Mesenchymal stem cell (in vitro differentiated cells and primary cell): ENCODE measurements around the gene NOS3.

Experiments used
- DNase-seq: peaks from one replicate; pipeline ENCODE4 v3.0.0-alpha.2; 2013
- H2AFZ ChIP-seq: one replicate; pipeline ENCODE4 v1.6.1; 2013; ENCODE audit warnings: low read depth, mild to moderate bottlenecking, control low read depth, inconsistent platforms, low read length, moderate library complexity
- H2AK5ac ChIP-seq: 2 replicates; pipeline ENCODE4 v1.6.1; 2013; ENCODE audit warnings: low read length, moderate library complexity, mild to moderate bottlenecking, inconsistent platforms; ENCODE audit not compliant: severe bottlenecking
- H2BK120ac ChIP-seq: one replicate; pipeline ENCODE4 v1.6.1; 2013; ENCODE audit warnings: low read depth, mild to moderate bottlenecking, inconsistent platforms, low read length, moderate library complexity
- H2BK12ac ChIP-seq, 2 experiments: one replicate each; pipeline ENCODE4 v1.6.1; 2013; ENCODE audit warnings: inconsistent platforms in 2 of 2, low read length in 2 of 2, mild to moderate bottlenecking in 2 of 2, moderate library complexity in 2 of 2, control low read depth in 1 of 2
- H2BK15ac ChIP-seq: one replicate; pipeline ENCODE4 v1.6.1; 2013; ENCODE audit warnings: mild to moderate bottlenecking, low read depth, inconsistent platforms; ENCODE audit not compliant: poor library complexity, severe bottlenecking
- H2BK5ac ChIP-seq: 2 replicates; pipeline ENCODE4 v1.6.1; 2013; ENCODE audit warnings: low read depth, mild to moderate bottlenecking, low read length, control low read depth, inconsistent platforms; ENCODE audit not compliant: poor library complexity, severe bottlenecking
- H3K14ac ChIP-seq, 2 experiments: one replicate each; pipeline ENCODE4 v1.6.1; 2013; ENCODE audit warnings: inconsistent platforms in 2 of 2, low read length in 2 of 2, control low read depth in 1 of 2, mild to moderate bottlenecking in 1 of 2, moderate library complexity in 1 of 2
- H3K18ac ChIP-seq, 2 experiments: one replicate each; pipeline ENCODE4 v1.6.1; 2013; ENCODE audit warnings: inconsistent platforms in 2 of 2, low read length in 2 of 2, control low read depth in 1 of 2, low read depth in 1 of 2, mild to moderate bottlenecking in 1 of 2
- H3K23ac ChIP-seq, 2 experiments: one replicate each; pipeline ENCODE4 v1.6.1; 2013; ENCODE audit warnings: inconsistent platforms in 2 of 2, low read length in 2 of 2, mild to moderate bottlenecking in 2 of 2, moderate library complexity in 2 of 2, control low read depth in 1 of 2
- H3K27ac ChIP-seq: 2 replicates; pipeline ENCODE4 v1.5.1; 2013; ENCODE audit warnings: mild to moderate bottlenecking, moderate library complexity, low read length, control low read depth, inconsistent platforms; ENCODE audit not compliant: poor library complexity, severe bottlenecking
- H3K27me3 ChIP-seq, 2 experiments: 2 replicates each; pipeline versions ENCODE4 v1.6.1 to v1.7.0; 2013; ENCODE audit warnings: low read length in 2 of 2, mild to moderate bottlenecking in 2 of 2, moderate library complexity in 2 of 2, control low read depth in 1 of 2, inconsistent platforms in 1 of 2; ENCODE audit not compliant: control insufficient read depth in 1 of 2, insufficient read depth in 1 of 2
- H3K36me3 ChIP-seq, 2 experiments: 2 replicates each; pipeline versions ENCODE4 v1.6.1 to v1.7.0; 2013; ENCODE audit warnings: low read length in 2 of 2, control low read depth in 1 of 2, inconsistent platforms in 1 of 2, low read depth in 1 of 2, mild to moderate bottlenecking in 1 of 2; ENCODE audit not compliant: insufficient read depth in 2 of 2, control insufficient read depth in 1 of 2
- H3K4ac ChIP-seq, 2 experiments: one replicate each; pipeline ENCODE4 v1.6.1; 2013; ENCODE audit warnings: inconsistent platforms in 2 of 2, low read length in 2 of 2, mild to moderate bottlenecking in 2 of 2, moderate library complexity in 2 of 2, control low read depth in 1 of 2, low read depth in 1 of 2
- H3K4me1 ChIP-seq: 2 replicates; pipeline ENCODE4 v1.6.1; 2013; ENCODE audit warnings: low read depth, low read length, control low read depth; ENCODE audit not compliant: control insufficient read depth, insufficient read depth
- H3K4me2 ChIP-seq: 2 replicates; pipeline ENCODE4 v1.6.1; 2013; ENCODE audit warnings: low read length, mild to moderate bottlenecking, inconsistent platforms; ENCODE audit not compliant: poor library complexity, severe bottlenecking
- H3K4me3 ChIP-seq, 2 experiments: 2 replicates each; pipeline versions ENCODE4 v1.5.1 to v1.7.0; 2013; ENCODE audit warnings: low read length in 2 of 2, mild to moderate bottlenecking in 2 of 2, control low read depth in 1 of 2, low read depth in 1 of 2; ENCODE audit not compliant: insufficient read depth in 1 of 2
- H3K79me1 ChIP-seq: replicated peaks from 2 replicates; pipeline ENCODE4 v1.6.1; 2013; ENCODE audit warnings: mild to moderate bottlenecking, control low read depth, low read length, inconsistent platforms; ENCODE audit not compliant: poor library complexity, severe bottlenecking
- H3K9ac ChIP-seq: 2 replicates; pipeline ENCODE4 v1.7.0; 2013; ENCODE audit warnings: mild to moderate bottlenecking, low read length, moderate library complexity
- H3K9me3 ChIP-seq: 2 replicates; pipeline ENCODE4 v1.7.0; 2013; ENCODE audit warnings: mild to moderate bottlenecking, low read length; ENCODE audit not compliant: control insufficient read depth
- H4K8ac ChIP-seq: one replicate; pipeline ENCODE4 v1.6.1; 2013; ENCODE audit warnings: inconsistent platforms, mild to moderate bottlenecking, low read length, moderate library complexity
- H4K91ac ChIP-seq: one replicate; pipeline ENCODE4 v1.6.1; 2013; ENCODE audit warnings: mild to moderate bottlenecking, low read length, inconsistent platforms
- WGBS: methylation state at CpG from one replicate; pipeline ENCODE4 v1.1.7; 2013; ENCODE audit warnings: mixed read lengths; 5-methylcytosine and 5-hydroxymethylcytosine counted together

NOS3 gene

DNA sequence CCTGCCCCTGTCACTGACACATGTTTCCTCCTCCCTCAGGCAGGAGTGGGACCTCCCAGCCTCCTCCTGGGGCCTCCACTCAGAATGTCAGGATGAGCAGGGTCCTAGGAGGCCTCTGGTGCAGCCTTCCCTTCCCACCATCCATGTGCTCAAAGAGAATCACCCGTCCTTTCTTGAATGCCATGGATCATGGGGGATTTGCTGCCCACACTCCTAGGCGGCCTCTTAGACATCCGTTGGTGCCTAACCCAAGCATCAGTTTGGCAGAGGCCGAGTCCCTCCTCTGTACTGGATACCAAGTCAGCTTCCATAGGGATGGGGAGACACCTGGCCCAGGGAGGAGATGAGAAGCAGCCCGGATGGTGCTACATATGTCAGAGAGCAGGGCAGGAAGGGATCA is 7.0 kb downstream of the NOS3 start:
- WGBS = 90% methylated on average over 5 of the region's 5 CpGs
- Histone ChIP-seq H3K4me2 (no peak overlapping the region), H3K27ac (no peak overlapping the region), H3K4ac (no peak overlapping the region), H3K79me1 (no peaks in the 10 kb centered on the region), H3K4me1 (no peaks in the 10 kb centered on the region), H3K27me3 (peaks cover 13 to 54% of the 10 kb centered on the region in 2 experiments), H2AK5ac (no peak overlapping the region), H3K36me3 (no peaks in the 10 kb centered on the region), H3K14ac (no peak overlapping the region), H2AFZ (no peak overlapping the region), H3K9ac (no peak overlapping the region), H4K91ac (peak overlapping the region; percentile 31), H2BK12ac (no peak overlapping the region), H2BK15ac (no peak overlapping the region), H4K8ac (no peak overlapping the region), H3K4me3 (no peak overlapping the region), H2BK120ac (no peak overlapping the region), H2BK5ac (no peak overlapping the region), H3K9me3 (no peaks in the 10 kb centered on the region), H3K23ac (no peak overlapping the region), H3K18ac (no peak overlapping the region)
- DNase-seq = no peak

DNA sequence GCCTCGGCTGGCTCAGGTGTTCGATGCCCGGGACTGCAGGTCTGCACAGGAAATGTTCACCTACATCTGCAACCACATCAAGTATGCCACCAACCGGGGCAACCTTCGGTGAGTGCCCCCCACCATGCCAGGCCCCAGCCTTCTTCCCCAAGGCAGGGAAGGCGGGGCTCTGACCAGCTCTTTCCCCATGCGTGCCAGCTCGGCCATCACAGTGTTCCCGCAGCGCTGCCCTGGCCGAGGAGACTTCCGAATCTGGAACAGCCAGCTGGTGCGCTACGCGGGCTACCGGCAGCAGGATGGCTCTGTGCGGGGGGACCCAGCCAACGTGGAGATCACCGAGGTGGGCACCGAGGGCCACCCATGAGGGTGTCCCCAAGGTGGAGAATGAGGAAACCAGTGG is 7.5 kb downstream of the NOS3 start:
- Histone ChIP-seq H3K9me3 (no peaks in the 10 kb centered on the region), H3K79me1 (no peaks in the 10 kb centered on the region), H3K36me3 (no peaks in the 10 kb centered on the region), H3K4me2 (no peak overlapping the region), H3K18ac (no peak overlapping the region), H3K9ac (no peak overlapping the region), H4K91ac (no peak overlapping the region), H3K27me3 (peaks cover 18 to 58% of the 10 kb centered on the region in 2 experiments), H3K14ac (no peak overlapping the region), H2BK5ac (no peak overlapping the region), H2BK120ac (no peak overlapping the region), H3K4me1 (no peaks in the 10 kb centered on the region), H2AK5ac (no peak overlapping the region), H2AFZ (no peak overlapping the region), H3K4me3 (no peak overlapping the region), H3K4ac (no peak overlapping the region), H3K27ac (no peak overlapping the region), H3K23ac (no peak overlapping the region), H2BK12ac (peak overlapping the region in 1 of 2 experiments; percentile 19), H4K8ac (no peak overlapping the region), H2BK15ac (peak overlapping the region; percentile 26)
- 93% methylated on average over 20 of the region's 20 CpGs for whole genome bisulfite sequencing
- DNase-seq = no peak

DNA sequence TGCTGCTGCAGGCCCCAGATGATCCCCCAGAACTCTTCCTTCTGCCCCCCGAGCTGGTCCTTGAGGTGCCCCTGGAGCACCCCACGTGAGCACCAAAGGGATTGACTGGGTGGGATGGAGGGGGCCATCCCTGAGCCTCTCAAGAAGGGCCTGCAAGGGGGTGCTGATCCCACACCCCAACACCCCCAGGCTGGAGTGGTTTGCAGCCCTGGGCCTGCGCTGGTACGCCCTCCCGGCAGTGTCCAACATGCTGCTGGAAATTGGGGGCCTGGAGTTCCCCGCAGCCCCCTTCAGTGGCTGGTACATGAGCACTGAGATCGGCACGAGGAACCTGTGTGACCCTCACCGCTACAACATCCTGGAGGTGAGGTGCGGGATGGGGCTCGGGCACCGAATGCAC is 8.2 kb downstream of the NOS3 start:
- Histone ChIP-seq H2BK15ac (no peak overlapping the region), H4K8ac (no peak overlapping the region), H3K14ac (no peak overlapping the region), H3K18ac (no peak overlapping the region), H2AFZ (no peak overlapping the region), H3K4me3 (no peak overlapping the region), H3K23ac (no peak overlapping the region), H3K9ac (no peak overlapping the region), H4K91ac (no peak overlapping the region), H3K79me1 (no peaks in the 10 kb centered on the region), H3K36me3 (no peaks in the 10 kb centered on the region), H3K27ac (no peak overlapping the region), H2BK5ac (no peak overlapping the region), H3K4me1 (peaks cover 2% of the 10 kb centered on the region), H3K4me2 (no peak overlapping the region), H3K27me3 (peaks cover 22 to 63% of the 10 kb centered on the region in 2 experiments), H2BK12ac (peak overlapping the region in 1 of 2 experiments; percentile 18), H2BK120ac (no peak overlapping the region), H2AK5ac (no peak overlapping the region), H3K9me3 (no peaks in the 10 kb centered on the region), H3K4ac (no peak overlapping the region)
- no peak for DNase-seq
- 94% methylated on average over 12 of the region's 12 CpGs for WGBS

DNA sequence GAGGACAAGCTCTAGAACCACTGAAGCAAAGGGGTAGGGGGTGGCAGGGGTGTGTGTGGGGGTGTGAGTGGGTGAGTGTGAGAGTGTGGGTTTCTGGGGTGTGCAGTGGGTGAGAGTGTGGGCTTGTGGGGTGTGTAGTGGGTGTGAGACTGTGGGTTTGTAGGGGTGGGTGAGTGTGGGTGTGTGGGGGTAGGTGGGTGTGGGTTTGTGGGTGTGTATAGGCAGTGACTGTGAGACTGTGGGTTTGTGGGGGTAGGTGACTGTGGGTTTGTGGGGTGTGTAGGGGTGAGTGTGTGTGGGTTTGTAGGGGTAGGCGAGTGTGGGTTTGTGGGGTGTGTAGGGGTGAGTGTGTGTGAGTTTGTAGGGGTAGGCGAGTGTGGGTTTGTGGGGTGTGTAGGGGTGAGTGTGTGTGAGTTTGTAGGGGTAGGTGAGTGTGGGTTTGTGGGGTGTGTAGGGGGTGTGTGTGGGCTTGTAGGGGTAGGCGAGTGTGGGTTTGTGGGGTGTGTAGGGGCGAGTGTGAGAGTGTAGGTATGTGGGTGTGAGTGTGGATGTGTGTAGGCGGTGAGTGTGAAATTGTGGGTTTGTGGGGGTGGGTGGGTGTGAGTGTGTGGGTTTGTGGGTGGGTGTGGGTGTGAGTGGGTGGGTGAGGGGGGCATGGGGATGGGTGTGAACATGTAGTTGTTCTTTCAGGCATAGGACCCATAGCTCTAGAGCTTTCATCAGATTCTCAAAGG is 8.8 kb downstream of the NOS3 start:
- Histone ChIP-seq H3K9me3 (no peaks in the 10 kb centered on the region), H3K4me3 (no peak overlapping the region), H3K4ac (no peak overlapping the region), H3K36me3 (no peaks in the 10 kb centered on the region), H3K9ac (no peak overlapping the region), H3K27ac (no peak overlapping the region), H4K91ac (no peak overlapping the region), H3K23ac (no peak overlapping the region), H3K4me1 (peaks cover 2% of the 10 kb centered on the region), H2AFZ (no peak overlapping the region), H2BK5ac (no peak overlapping the region), H4K8ac (no peak overlapping the region), H2BK15ac (no peak overlapping the region), H2BK120ac (no peak overlapping the region), H3K14ac (no peak overlapping the region), H3K79me1 (no peaks in the 10 kb centered on the region), H3K4me2 (no peak overlapping the region), H3K27me3 (peaks cover 22 to 67% of the 10 kb centered on the region in 2 experiments), H2BK12ac (peak overlapping the region in 1 of 2 experiments; percentile 18), H2AK5ac (no peak overlapping the region), H3K18ac (no peak overlapping the region)
- DNase-seq = no peak
- 93% methylated on average over 5 of the region's 5 CpGs for WGBS
